ENCODE data around the gene UBE2QL1. TPM values are rescaled to one million over a fixed set of nuclear protein-coding genes. Genes with fewer than 3 reads are reported as not detected.

The UBE2QL1 gene
- total RNA-seq, 1 experiment from 2014 or later, result 0.11 TPM

GRCh38 chr5:6516823-6517222 lies 68.2 kb downstream of the UBE2QL1 start:
- Histone ChIP-seq H3K23ac (ENCODE audit: insufficient read length, low read depth, low read length) (no peak overlapping the region), H2AK5ac (ENCODE audit: insufficient read length, low read length) (no peak overlapping the region), H2BK12ac (ENCODE audit: insufficient read length, low read depth, low read length) (no peak overlapping the region)

More at GRCh38 chr5:6516823-6517222, 68.2 kb downstream of the UBE2QL1 start:
- Histone ChIP-seq H3K56ac (ENCODE audit: insufficient read length, low read depth, low read length) (no peak overlapping the region), H2BK20ac (ENCODE audit: low read depth, low read length, poor library complexity, severe bottlenecking) (no peak overlapping the region), H3K9me3 (ENCODE audit: control insufficient read depth, low read depth, low read length) (no peaks in the 10 kb centered on the region), H2BK5ac (ENCODE audit: insufficient read length, low read length) (no peak overlapping the region), H3K4me2 (ENCODE audit: insufficient read depth, insufficient read length, low read length) (no peak overlapping the region), H4K91ac (ENCODE audit: insufficient read length, low read depth, low read length) (no peak overlapping the region), H3K18ac (ENCODE audit: insufficient read length, low read depth, low read length) (no peak overlapping the region), H4K5ac (ENCODE audit: insufficient read length, low read depth, low read length) (no peak overlapping the region), H3K27me3 (ENCODE audit: insufficient read depth, low read length) (no peaks in the 10 kb centered on the region), H2AFZ (ENCODE audit: low read length) (no peak overlapping the region), H3K9ac (ENCODE audit: extremely low read depth, insufficient read length, low read length) (no peak overlapping the region), H3K4ac (ENCODE audit: low read depth, low read length) (no peak overlapping the region), H2BK15ac (ENCODE audit: low read depth, low read length) (no peak overlapping the region), H3K79me2 (ENCODE audit: insufficient read depth, low read length) (no peaks in the 10 kb centered on the region), H2BK120ac (ENCODE audit: low read depth, low read length, poor library complexity, severe bottlenecking) (no peak overlapping the region), H3K27ac (ENCODE audit: insufficient read length, low read depth, low read length) (no peak overlapping the region), H3K4me1 (ENCODE audit: insufficient read depth, low read length) (no peaks in the 10 kb centered on the region), H4K8ac (replicated peaks; ENCODE audit: insufficient read length, low read depth, low read length) (no peak overlapping the region), H4K20me1 (ENCODE audit: control insufficient read depth, insufficient read depth, insufficient read length) (no peaks in the 10 kb centered on the region), H3T11ph (ENCODE audit: low read length) (no peak overlapping the region), H3K79me1 (ENCODE audit: insufficient read depth, low read depth, low read length, poor library complexity, severe bottlenecking) (no peaks in the 10 kb centered on the region), H3K23me2 (ENCODE audit: insufficient read length, low read depth, low read length, poor library complexity, severe bottlenecking) (no peaks in the 10 kb centered on the region), H3K14ac (ENCODE audit: insufficient read depth, low read length) (no peak overlapping the region)
- no CpG with 5 or more reads among the region's 4 CpGs for WGBS (ENCODE audit: extremely low coverage, insufficient read length, low lambda C conversion rate)
- no peak overlapping the region for H3K4me3 Mint-ChIP-seq
- no peak overlapping the region for H3K27ac Mint-ChIP-seq
- no peaks in the 10 kb centered on the region; a peak in 1 of 7 replicates for H3K36me3 Mint-ChIP-seq (ENCODE audit: insufficient read depth in 1 of 3, low read depth in 3 of 3)
- TF ChIP-seq, protein P1, sequence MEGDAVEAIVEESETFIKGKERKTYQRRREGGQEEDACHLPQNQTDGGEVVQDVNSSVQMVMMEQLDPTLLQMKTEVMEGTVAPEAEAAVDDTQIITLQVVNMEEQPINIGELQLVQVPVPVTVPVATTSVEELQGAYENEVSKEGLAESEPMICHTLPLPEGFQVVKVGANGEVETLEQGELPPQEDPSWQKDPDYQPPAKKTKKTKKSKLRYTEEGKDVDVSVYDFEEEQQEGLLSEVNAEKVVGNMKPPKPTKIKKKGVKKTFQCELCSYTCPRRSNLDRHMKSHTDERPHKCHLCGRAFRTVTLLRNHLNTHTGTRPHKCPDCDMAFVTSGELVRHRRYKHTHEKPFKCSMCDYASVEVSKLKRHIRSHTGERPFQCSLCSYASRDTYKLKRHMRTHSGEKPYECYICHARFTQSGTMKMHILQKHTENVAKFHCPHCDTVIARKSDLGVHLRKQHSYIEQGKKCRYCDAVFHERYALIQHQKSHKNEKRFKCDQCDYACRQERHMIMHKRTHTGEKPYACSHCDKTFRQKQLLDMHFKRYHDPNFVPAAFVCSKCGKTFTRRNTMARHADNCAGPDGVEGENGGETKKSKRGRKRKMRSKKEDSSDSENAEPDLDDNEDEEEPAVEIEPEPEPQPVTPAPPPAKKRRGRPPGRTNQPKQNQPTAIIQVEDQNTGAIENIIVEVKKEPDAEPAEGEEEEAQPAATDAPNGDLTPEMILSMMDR (conservative IDR thresholded peaks at IDR 0.05), result no peak
- DNase-seq, result no peak
- H3K9me3 Mint-ChIP-seq, result peaks cover 0 to 3% of the 10 kb centered on the region in 2 experiments; a peak in 1 of 5 replicates
- peaks cover 0 to 3% of the 10 kb centered on the region in 2 experiments; a peak in 2 of 4 replicates for H3K4me1 Mint-ChIP-seq
- peaks cover 14% of the 10 kb centered on the region for H3K27me3 Mint-ChIP-seq (ENCODE audit: low read depth)
